HT-29 (cell line): ENCODE results near the gene CFAP99. TPM values are rescaled to one million over a fixed set of nuclear protein-coding genes. Genes with fewer than 3 reads are reported as not detected.
A peak's percentile ranks its signal among the peaks of the same experiment; 100 is the strongest.

Experiments
- DNase-seq: peaks from one replicate; pipeline ENCODE4 v3.0.0-alpha.2; 2015; ENCODE audit warnings: low spot score
- total RNA-seq: library from RNA; depleted of rRNA; stranded (reverse); fragments of >200 nt; shearing (Covaris generic); gene quantifications from 2 replicates; pipeline ENCODE4 v1.2.3, GENCODE V29; 2014

Gene CFAP99
- total RNA-seq, 1 experiment from 2014 or later, result not detected

DNA sequence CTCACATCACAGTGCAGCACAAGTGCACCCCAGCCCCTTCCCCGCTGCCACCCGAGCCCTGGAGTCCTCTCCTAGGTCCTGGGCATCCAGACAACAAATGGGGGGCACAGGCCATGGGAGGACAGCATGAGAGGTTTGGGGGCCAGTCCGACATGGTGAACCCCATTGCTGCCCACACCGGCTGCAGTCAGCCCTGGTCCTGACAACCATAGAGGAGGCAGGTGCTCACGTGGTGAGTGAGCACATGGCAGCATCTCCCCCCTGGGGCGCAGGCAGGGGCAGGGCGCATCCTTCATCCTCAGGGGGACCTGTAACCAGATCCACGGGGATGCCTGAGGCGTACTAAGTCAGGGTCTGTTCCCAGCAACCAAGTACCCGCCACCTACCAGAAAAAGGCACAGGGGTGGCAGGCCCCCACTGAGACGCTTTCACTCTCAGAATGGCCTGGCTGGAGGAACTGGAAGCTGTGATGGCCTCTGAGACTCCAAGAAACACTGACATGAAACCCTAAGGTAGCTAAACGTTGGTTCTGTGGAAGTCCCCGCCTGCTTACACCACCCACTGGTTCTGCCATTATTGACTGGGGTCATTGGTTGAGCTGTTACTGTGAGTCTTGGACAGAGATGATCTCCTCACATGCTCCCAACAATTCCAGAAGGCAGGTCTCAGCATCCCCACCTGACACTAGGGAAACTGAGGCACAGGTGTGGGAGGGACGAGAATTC, 6.8 kb upstream of the CFAP99 start:
- DNase-seq, result no peak

DNA sequence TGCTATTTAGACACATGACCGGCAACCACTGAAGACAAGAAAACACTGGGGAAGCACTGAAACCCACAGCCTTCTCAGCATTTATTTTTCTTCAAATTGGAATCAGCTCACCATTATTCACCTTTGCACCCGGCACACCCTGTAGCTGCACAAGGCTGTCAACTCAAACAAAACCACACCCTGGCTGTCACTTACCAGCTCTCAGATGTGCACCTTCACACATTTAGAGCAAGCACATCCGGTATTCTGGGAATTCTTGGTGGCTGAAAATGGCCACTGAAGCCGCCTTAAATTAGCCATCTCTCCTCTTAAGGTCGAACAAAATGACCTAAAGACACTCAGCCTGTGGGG, 6.2 kb upstream of the CFAP99 start:
- peak; percentile 27 for DNase-seq

DNA sequence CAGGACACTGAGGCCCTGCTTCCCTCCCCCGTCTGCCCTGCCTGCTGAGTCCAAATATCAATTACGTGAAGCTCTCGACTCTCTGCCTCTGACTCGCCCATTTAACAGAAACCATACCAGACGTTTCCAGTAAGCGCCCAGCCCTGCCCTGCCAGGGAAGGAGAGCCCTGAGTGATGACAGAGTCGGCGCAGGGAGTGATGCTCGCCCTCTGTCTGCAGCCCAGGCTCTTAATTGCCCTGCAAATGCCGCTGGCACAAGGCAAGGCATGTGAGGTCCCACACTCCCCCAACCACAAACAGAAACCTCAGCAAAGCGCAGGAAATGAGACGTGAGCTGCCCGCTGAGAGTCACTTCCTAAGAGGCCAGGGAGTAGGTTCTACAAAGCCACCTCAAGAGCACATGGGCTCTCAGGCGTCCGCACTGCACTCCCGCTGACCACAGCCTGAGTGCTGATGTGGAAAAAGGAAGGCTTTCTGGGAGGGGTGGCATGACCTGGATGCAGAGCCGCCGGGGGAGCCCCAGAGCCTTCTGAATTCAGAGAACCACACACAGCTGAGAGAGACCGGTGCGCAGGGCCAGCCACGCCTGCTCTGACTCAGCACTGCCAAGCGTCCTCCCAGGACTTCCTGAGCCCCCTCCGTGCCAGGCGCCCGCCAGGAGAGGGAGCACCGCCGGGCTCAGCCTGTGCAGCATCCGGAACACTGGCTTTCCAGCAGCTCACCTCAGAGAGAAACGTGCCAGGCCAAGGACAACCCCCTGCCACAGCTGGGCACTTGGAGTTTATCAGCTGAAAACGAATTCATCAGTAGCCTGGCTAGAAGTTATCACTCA, 5.7 kb upstream of the CFAP99 start:
- DNase-seq, result peak; percentile 89

DNA sequence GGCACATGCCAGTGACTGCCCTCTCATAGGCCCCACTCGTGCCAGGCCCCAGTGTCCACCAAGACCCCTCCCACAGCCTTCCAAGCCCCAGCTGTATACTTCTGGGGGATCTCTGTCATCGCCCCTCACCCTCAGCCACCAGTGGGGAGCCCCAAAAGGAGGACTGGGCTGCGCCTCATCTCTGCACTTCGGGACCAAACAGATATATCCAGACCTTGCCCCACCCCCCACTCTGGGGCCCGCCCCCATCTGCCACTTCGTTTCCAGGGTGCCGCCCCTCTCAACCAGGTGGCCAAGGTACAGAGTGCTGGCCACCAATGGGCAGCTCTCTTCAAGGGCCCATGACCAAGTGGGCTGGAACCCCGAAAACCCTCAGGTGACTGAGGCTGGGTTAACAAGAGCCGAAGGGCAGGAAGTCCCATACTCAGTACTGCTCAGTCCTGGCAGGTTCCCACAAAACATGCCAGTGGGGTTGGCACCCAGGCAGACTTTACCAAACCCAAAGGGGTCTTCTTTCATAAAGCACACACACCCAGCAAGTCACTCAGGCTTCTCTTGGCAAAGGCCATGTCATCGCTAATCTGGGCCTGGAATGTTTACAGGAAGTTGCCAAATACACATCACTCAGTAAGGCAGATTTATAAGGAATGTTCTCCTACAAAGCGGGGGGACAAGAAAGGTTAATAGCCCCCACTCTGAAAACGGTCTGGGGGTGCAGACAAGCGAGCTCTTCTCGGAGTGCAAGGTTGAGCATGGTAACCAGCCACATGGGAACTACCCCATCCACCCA, 4.7 kb upstream of the CFAP99 start:
- DNase-seq, result no peak

DNA sequence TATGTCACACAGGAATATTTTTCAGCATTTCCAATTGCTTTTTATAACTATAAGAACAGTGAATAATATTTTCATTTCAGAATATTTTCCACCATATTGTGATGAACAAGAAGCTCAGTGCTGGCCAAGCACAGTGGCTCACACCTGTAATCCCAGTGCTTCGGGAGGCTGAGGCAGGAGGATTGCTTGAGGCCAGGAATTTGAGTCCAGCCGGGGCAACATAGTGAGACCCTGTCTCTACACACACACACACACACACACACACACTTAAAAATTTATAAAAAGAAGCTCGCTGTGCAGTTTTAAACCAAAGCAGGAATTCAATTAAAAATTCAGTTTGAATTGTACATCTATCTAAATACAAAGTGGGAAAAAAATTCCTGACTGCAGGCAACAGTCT, 3.5 kb upstream of the CFAP99 start:
- DNase-seq, result no peak

DNA sequence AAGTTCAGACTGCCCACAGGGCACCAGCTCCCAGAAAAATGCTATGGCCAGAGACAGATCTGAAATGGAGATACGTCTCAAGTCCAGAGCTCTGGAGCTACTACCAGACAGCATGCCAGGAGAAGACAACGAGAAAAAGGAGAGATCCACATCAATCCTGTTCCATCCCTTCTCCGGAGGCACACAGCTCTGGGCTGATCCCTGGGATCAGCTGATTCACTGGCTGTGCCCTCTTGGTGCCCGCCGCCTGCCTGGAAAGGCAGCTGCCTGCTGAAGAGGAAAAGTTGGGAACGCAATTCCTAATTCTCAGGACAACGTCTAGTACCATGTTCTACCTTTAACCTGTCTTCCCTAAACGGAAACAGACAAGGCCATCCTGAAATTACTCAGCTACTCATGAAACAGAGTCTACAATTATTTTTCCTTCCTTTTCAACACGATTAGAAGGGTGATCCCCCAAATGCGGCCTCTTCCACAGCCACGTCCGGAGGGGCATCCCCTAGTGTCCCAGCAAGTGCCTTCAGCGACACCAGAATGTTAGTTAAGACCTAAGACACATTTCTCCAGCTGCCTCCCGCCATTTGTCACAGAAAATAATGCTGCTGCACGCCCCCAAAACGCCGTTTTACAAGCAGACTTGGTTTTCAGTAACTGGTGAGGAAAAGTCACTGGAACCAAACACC, 2.7 kb upstream of the CFAP99 start:
- DNase-seq, result no peak

DNA sequence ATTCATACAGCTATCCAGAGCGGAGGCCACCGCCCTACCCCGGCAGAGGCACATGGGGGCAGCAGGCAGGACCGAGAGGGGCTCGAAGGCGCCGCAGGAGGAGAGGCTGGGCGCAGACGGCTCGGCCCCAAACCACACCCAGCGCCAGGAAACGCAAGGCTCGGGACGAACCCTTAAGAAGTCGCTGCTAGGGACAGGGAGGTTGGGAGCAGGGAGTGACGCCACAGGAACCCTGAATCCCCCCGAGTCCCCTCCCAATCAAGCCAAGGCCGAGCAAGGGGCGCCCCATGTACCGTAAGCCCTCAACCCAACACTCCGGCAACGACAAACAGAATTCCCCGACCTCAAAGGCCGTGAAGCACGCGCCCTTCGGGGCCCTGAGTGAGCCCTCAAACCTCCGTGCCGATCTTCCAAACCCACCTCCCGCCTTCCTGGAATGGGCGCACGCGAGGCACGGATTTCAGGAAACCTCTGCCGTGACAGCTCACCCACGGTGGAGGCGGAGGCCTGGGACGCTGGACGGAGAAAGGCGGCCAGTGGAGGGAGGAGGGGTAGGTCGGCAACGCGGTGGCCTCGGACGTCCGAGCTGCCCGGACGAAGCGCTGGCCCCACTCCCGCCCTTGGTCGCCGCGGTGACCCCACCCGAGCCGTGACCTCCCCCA, 2.1 kb upstream of the CFAP99 start:
- no peak for DNase-seq

DNA sequence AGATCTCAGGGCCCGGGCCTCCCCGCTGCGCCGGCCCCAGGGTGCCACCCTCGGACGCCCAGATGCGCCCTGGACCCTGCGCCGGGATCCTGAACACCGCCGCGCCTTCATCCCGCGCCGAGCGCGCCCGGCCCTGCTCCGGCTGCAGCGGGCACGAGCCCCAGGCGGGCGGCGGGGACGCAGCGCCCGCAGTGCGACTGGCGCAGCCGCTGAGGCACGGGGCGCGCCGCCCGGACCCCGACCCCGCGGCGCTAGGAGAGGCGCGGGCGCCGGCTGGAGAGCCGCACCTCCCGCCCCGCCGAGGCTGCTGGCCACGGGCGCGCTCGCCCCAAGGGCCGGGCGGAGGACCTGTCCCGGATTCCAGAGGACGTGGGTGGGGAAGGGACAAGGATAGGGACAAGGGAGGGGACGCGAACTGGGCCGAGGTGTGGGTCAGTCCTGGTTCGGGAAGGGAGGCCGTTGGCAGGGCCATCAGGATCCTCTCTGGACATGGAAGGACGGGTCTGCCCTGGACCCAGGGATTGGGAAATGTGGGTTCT, 1.5 kb upstream of the CFAP99 start:
- no peak for DNase-seq

DNA sequence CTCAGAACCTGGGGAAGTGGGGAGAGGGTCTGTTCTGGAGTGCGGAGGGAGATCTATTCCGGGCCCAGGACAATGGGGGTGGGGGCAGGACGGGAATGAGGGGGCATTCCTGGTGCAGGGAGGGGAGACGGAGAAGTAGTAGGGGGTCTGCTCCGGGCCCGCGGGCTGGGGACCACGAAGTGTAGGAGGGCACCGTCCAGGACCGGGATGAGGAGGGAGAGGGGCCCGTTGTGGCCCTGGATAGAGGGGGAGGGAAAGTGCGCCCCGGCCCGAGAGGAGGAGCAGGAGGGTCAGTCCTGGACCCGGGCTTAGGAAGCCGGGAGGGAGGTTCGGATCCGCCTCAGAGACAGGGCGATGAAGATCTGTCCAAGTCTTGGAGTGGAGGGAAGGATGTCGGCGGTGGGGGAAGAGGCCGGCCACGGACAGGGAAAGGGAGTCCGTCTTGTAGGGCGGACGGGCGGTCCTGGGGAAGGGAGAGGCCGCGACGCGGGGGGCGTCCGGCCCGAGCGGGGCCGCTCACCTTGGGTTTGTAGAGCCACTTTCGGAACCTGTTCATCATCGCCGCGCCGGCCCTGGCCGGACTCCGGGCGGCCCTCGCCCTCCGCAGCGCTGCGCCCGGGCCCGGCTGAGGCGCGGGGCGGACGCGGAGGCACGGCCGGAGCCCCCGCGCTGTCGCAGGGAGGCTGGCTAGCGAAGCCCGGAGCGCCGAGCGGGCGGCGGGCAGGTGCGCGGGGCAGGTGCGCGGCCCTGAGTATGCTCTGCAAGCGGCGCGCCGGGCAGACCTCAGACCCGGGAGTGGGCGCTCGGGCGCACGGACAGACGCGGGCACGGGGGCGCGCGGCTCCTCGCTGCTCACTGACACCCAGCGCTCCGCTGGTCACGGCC, 748 bp upstream of the CFAP99 start, which contains the start of gene ZFYVE28:
Gene ZFYVE28 (minus strand): TSS at position 881 of the 885 bp plus-strand sequence. CDS start 322 bp downstream, at position 559.
- peak; percentile 29 for DNase-seq

DNA sequence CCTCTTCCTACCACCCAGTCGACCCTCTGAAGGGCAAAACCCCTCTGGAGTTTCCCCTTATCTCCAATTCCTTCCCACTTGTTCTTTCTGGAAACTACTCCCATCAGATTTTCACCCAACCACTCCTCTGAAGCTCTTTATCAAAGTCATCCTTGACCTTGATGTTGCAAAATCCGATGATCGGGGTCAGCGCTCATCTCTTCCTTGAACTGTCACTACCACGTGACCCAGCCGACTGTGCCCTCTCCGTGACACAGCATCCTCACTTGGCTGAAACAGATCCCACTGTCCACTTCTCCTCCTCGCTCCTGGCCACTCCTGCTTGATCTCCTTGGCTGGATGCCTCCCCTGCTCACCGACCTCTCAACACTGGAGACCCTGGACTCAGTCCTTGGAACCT, 1.1 kb downstream of the CFAP99 start:
- no peak for DNase-seq

DNA sequence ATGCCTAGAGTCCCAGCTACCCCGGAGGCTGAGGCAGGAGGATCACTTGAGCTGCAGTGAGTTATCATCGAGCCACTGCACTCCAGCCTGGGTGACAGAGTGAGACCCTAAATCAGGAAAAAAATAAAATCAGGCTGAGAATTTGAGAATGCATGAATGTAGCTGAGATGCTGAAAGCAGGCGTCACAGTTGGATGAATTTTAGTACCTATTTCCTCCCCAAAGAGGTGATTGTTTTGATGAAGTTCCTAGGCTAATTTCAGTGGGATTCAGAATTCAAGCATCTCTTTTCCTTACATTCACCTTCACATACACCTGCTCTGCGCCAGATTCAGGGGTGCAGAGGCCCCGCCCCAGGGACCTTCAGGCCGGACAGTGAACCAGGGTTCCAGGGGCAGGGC, 3.2 kb downstream of the CFAP99 start:
- no peak for DNase-seq

DNA sequence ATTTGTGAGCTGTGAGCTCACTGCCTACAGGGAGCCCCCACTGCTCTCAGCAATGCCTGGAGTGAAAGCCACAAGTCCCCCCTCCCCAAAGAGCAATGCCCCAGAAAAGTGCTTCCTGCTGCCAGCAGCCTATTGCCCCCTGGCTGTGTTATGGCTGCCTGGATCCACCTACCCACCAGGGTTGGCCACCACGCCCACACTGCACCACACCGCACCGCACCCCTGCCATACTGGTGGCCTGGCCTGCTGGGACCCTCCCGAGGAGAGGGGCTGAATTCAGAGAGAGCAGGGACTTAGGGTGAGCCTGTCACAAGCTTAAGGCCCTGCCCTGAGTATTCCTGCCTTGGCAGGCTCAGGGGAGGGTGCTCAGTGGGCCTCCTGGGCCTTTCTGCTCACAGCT, 4.3 kb downstream of the CFAP99 start:
- DNase-seq, result no peak

DNA sequence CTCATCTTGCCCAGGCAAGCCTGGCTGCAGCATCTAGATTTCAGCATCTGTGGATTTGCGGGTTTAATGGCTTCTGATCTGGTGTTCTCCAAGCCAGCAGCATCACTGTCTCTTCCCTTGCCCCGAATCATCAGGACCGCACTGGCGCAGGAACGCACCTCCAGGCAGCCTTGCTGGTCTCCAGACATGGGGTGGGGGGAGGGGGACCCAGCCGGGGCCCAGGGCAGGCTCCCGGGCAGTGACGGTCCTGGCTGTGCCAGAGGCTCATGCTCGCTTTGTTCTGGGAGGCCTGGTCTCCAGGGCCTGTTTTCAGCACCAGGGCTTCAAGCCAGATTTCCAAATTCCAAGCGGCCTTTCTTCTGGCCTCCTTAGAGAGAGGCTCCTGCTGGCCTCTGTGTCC, 4.9 kb downstream of the CFAP99 start:
- DNase-seq, result no peak

DNA sequence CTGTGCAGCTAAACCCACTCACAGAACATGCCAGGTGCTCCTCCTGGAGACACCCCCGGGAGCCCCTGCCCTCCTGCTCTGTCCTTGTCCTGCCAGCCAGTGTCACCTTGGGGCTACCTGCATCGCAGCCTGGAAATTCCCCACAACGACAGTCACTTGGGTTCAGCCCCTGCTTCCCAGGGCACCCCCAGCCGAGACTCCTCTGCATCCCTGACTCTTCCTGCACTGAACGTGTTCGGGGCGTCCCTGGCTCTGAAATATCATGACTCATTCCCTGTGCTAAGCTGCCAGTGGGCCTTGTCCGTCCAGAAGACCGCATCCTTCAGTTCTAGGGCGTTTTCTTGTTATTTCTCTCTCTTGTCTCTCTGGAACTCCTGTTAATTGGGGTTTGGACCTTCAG, 5.8 kb downstream of the CFAP99 start:
- no peak for DNase-seq

DNA sequence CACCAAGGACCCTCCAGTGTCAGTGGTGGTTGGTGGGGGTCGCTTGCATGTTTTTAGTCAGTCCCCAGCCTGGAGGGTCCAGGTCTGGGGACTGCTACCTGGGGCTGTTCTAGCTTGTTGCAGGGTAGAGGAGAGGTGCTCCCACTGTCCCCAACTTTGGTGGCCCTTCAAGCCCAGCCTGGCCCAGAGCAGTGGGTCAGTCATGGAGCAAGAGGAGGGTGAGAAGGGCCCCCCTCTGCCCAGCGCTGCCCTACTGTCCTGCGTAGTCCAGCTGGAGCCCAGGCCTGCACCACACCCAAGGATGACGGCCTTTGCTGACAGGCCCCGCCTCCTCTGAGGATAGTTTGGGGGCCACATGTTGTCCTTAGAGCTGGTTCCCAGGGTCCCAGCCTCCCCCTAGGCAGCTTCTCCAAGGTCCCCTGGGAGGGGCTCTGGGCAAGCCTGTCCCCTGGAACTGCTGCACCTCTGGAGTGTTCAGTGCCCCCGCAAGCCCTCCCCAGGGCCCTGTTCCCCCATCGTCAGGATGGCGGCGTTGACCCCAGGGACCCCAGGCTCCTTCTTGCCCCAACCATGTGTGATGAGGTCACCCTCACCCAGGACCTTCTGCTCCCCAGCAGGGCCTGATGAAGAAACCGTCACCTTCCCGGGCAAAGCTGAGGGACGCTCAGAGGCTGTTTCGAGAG, 6.8 kb downstream of the CFAP99 start:
- no peak for DNase-seq

DNA sequence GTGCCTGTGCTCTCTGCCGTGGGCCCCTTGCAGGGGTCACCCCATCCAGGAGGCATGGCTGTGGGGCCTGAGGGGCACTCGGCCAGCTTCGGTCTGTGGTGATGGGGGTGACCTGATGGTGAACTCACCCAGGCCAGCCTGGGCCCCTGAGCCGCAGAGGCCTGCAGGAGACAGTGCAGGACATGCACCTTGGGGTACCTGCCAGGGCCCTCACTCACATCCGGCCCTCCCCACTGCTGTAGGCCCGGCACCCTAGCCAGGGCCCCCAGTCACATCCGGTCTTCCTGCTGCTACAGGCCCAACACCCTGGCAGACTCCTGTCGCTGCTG, 7.3 kb downstream of the CFAP99 start:
- no peak for DNase-seq

DNA sequence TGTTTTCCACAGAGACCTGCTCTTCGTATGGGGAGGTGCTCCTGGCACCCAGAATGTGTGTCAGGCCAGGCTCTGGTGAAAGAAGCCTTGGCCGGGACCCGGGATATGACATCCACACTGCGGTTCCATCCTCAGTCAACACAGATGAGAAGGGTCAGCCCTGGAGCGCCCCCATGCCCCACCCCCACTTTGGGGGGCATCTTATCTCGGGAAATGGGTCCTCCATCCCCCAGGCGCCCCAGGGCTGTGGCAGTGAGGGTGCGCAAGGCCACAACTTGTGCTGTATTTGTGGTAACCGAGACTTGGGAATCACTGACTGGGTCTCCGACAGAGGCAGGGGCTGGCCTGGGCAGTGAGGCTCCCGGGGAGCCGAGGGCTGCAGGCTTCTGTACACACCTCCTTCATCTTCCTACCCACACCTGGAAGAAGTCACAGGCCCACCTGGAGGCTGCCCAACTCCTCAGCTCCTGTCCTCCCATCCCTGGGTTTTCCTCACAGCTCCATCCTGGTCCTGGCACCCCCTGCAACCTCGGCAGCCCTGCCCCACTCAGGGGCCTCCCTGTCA, 8.0 kb downstream of the CFAP99 start:
- DNase-seq, result no peak

DNA sequence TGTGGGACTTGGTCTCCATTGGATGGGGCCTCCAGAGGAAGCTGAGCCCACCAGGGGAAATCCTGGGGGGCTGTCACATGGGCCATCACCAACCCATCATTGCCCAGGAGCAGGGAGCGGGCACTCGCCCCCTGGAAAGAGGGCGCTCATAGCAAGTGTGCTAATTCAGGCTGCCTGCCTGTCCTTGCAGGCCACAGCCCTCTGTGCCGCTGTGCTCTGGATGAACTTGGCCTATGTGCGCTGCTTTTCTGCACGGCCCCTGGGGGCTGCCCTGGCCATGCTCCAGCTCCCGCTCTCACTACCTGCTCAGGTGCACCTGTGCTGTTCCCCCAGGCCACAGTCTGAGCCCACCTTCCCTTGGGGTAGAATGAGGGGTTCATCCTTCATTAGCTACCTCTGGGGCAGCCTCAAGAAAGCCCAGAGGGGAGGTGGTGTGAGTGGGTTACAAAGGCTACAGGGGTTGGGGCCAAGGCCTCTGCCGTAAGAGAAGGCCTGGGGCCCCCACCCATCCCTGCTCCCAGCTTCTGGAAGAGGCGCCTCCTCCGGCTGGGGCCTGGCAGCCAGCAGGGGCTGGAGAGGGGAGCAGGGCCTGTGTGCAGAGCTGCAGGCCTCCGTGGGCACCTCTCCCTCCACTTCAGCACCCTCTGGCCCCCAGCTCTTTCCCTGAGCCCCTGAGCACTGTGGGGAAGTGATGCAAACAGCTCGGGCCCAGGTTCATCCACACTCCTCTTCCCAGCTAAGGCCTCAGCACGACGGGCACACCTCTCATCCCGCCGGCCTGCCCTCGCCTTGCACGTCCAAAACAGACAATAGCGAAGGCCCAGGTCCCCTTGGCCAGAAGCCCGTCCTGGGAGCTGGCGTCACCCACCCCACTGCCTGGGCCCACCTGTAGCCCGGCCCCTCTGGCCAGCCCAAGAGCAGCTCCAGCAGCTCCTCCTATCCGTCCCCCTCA, 8.9 kb downstream of the CFAP99 start:
- no peak for DNase-seq
